Caco-2 (cell line): ENCODE results near the gene PIP4K2B. TPM values are rescaled to one million over a fixed set of nuclear protein-coding genes. Genes with fewer than 3 reads are reported as not detected.
"Not testable (repeated sequence)": the region's sequence is repeated elsewhere in the genome, so short reads cannot be mapped to it uniquely, and the experiment has no call there.

Experiments used
- BruUV-seq: library from RNA; stranded (reverse); fragments of 400-500 nt; replicated peaks from 2 replicates; lab custom pipeline; 2021; lab: Mats Ljungman, UMichigan
- CTCF ChIA-PET: fragments of 300-600 bp; sonication (Branson Sonifier 250); formaldehyde crosslinking; loops from one replicate; lab custom pipeline; 2022; ENCODE audit warnings: antibody characterized with exemption; lab: Charles Lee
- POLR2A ChIA-PET: fragments of 300-600 bp; sonication (Branson Sonifier 250); formaldehyde crosslinking; loops from one replicate; lab custom pipeline; 2022; ENCODE audit warnings: antibody characterized with exemption; lab: Charles Lee
- DNase-seq, 2 experiments: peaks; one replicate each; pipeline versions ENCODE4 v3.0.0 to v3.0.0-alpha.2; 2020 to 2022
- H3K27me3 ChIP-seq: replicated peaks from 2 replicates; pipeline ENCODE4 v1.6.0; 2011; ENCODE audit warnings: low read length; ENCODE audit not compliant: control insufficient read depth, insufficient read depth
- H3K36me3 ChIP-seq: 2 replicates; pipeline ENCODE4 v1.5.1; 2011; ENCODE audit warnings: low read length; ENCODE audit not compliant: control insufficient read depth, insufficient read depth
- H3K4me1 ChIP-seq: fragments of 250-450 bp; sonication (Bioruptor Pico); 2 replicates; pipeline ENCODE4 v1.5.1; 2020; ENCODE audit warnings: mild to moderate bottlenecking
- H3K4me3 ChIP-seq: 2 replicates; pipeline ENCODE4 v1.5.1; 2011; ENCODE audit warnings: low read depth, mild to moderate bottlenecking, control low read depth, low read length
- H3K9me3 ChIP-seq: fragments of 250-450 bp; sonication (Bioruptor Pico); 2 replicates; pipeline ENCODE4 v1.5.1; 2020; ENCODE audit warnings: mild to moderate bottlenecking, moderate library complexity
- H3K27ac Mint-ChIP-seq: one replicate; pipeline ENCODE4 v1.8.0; 2022; ENCODE audit warnings: mixed read lengths; ENCODE audit not compliant: unreplicated experiment
- H3K27me3 Mint-ChIP-seq: one replicate; pipeline ENCODE4 v1.8.0; 2022; ENCODE audit warnings: mixed read lengths; ENCODE audit not compliant: insufficient read depth, unreplicated experiment
- H3K36me3 Mint-ChIP-seq: one replicate; pipeline ENCODE4 v1.8.0; 2022; ENCODE audit warnings: mild to moderate bottlenecking, mixed read lengths; ENCODE audit not compliant: insufficient read depth, unreplicated experiment
- H3K4me1 Mint-ChIP-seq: one replicate; pipeline ENCODE4 v1.8.0; 2022; ENCODE audit warnings: low read depth, mixed read lengths; ENCODE audit not compliant: unreplicated experiment
- H3K4me3 Mint-ChIP-seq: one replicate; pipeline ENCODE4 v1.8.0; 2022; ENCODE audit warnings: mild to moderate bottlenecking, moderate library complexity, mixed read lengths; ENCODE audit not compliant: unreplicated experiment
- H3K9me3 Mint-ChIP-seq: one replicate; pipeline ENCODE4 v1.8.0; 2022; ENCODE audit warnings: mixed read lengths; ENCODE audit not compliant: unreplicated experiment
- intact Hi-C: fragments of 100-400 bp; cut with micrococcal nuclease; formaldehyde crosslinking; loops from one replicate; pipeline ENCODE4 v1.10.0; 2022; ENCODE audit not compliant: unreplicated experiment
- total RNA-seq: library from RNA; stranded (reverse); gene quantifications from 2 replicates; pipeline ENCODE4 v1.2.3, GENCODE V29; 2022
- TF ChIP-seq, protein P1 (sequence below), 2 experiments: fragments of 200-600 bp in 1 of 2; IDR thresholded peaks; 1 replicate in 1 of 2; 2 replicates in 1 of 2; pipeline versions ENCODE4 v1.5.1 to v1.8.0; 2011 to 2022; ENCODE audit warnings: antibody characterized with exemption in 1 of 2, control low read depth in 1 of 2, inconsistent platforms in 1 of 2, low read depth in 1 of 2, low read length in 1 of 2, mild to moderate bottlenecking in 1 of 2, moderate library complexity in 1 of 2; ENCODE audit not compliant: insufficient read depth in 1 of 2, severe bottlenecking in 1 of 2, unreplicated experiment in 1 of 2

The PIP4K2B gene
- total RNA-seq, 1 experiment from 2014 or later = 39.6 TPM

DNA sequence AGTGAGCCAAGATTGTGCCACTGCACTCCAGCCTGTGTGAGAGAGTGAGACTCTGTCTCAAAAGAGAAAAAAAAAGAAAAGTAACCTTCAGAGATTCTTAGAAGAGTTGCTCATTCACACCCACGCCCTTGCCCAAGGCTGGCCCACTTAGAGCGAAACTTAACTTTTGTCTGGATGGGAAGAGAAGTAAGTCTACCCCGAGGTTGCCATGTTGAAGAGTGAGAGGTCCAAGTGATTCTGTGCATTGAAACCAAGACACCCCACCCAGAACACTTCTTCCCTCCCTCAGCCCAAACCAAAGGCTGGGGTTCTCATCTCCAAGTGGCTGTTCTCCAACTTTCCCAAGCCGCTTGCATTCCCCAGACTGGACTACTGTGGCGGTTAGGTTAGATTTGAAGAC is 71.6 kb downstream of the PIP4K2B start:
- peaks cover under 1% of the 10 kb centered on the region; the same call in 1 of the 2 replicates for H3K36me3 ChIP-seq
- no peaks in the 10 kb centered on the region for H3K27me3 ChIP-seq
- H3K4me3 Mint-ChIP-seq = no peak overlapping the region
- H3K4me1 ChIP-seq = peaks cover 13% of the 10 kb centered on the region
- POLR2A ChIA-PET = interaction anchor here (0.9 kb wide), 1 partner anchor 9 kb away, joined by 3 read pairs; no protein-coding TSS in a partner anchor
- TF ChIP-seq, protein P1, sequence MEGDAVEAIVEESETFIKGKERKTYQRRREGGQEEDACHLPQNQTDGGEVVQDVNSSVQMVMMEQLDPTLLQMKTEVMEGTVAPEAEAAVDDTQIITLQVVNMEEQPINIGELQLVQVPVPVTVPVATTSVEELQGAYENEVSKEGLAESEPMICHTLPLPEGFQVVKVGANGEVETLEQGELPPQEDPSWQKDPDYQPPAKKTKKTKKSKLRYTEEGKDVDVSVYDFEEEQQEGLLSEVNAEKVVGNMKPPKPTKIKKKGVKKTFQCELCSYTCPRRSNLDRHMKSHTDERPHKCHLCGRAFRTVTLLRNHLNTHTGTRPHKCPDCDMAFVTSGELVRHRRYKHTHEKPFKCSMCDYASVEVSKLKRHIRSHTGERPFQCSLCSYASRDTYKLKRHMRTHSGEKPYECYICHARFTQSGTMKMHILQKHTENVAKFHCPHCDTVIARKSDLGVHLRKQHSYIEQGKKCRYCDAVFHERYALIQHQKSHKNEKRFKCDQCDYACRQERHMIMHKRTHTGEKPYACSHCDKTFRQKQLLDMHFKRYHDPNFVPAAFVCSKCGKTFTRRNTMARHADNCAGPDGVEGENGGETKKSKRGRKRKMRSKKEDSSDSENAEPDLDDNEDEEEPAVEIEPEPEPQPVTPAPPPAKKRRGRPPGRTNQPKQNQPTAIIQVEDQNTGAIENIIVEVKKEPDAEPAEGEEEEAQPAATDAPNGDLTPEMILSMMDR (IDR thresholded peaks at IDR 0.05; ENCODE audit: insufficient read depth in 1 of 2, low read depth in 1 of 2, low read length in 1 of 2, severe bottlenecking in 1 of 2, unreplicated experiment in 1 of 2) = no peak
- no TSS peak for BruUV-seq
- no peak overlapping the region for H3K4me3 ChIP-seq
- no peak for DNase-seq
- H3K27me3 Mint-ChIP-seq = no peaks in the 10 kb centered on the region
- peaks cover 28% of the 10 kb centered on the region for H3K36me3 Mint-ChIP-seq
- H3K9me3 ChIP-seq = no peaks in the 10 kb centered on the region
- no peak overlapping the region for H3K27ac Mint-ChIP-seq
- no peaks in the 10 kb centered on the region for H3K9me3 Mint-ChIP-seq
- peaks cover 15% of the 10 kb centered on the region for H3K4me1 Mint-ChIP-seq
- CTCF ChIA-PET = no interaction called here
- intact Hi-C loops = no loop called here

DNA sequence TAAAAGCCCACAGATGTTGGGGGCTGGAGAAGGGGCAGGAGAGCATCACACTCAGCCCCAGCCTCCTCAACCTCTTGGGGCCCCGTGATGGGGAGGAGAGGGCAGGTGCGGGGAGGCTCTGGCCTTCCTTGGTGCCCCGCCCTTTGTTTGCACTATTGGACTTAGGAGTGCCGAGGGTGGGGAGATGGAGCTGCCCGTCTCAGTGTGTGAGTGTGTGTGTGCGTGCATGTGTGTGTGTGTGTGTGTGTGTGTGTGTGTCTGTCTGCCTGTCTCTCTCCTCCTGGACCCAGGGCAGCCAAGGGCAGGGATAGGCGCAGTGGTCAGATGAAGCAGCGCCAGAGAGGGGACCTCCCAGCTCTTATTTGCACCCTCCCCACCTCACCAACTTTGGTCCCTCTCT is 73.2 kb downstream of the PIP4K2B start:
- intact Hi-C loops, CTCF ChIA-PET: not testable (repeated sequence)
- peak; percentile 67 to 82 for DNase-seq

DNA sequence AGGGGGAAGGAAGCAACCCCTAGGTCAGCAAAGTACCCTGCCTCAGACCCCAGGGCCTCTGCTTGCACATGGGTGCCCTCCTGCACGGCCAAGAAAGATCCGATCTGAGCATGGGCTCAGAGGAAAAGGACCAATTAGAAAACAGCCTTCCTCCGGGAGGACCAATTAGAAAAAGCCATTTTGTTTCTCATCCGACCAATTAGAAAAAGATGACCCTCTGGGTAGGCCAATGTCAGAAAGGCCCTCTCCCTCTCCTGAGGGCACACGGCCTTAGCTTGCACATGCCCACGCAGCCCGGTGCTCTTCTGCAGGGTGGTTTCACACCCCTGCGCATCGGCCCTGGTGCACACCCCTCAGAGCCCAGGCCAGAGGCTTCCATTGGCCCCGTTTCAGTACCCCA is 74.3 kb downstream of the PIP4K2B start:
- Histone ChIP-seq H3K9me3 (no peaks in the 10 kb centered on the region), H3K4me1 (peaks cover 6% of the 10 kb centered on the region; the same call in 1 of the 2 replicates), H3K36me3 (peaks cover 3% of the 10 kb centered on the region), H3K27me3 (no peaks in the 10 kb centered on the region), H3K4me3 (no peak overlapping the region)
- no peaks in the 10 kb centered on the region for H3K9me3 Mint-ChIP-seq
- TF ChIP-seq, protein P1 (IDR thresholded peaks at IDR 0.05; ENCODE audit: insufficient read depth in 1 of 2, low read depth in 1 of 2, low read length in 1 of 2, severe bottlenecking in 1 of 2, unreplicated experiment in 1 of 2) = no peak
- peaks cover 11% of the 10 kb centered on the region for H3K4me1 Mint-ChIP-seq
- no peak overlapping the region for H3K27ac Mint-ChIP-seq
- no peak overlapping the region for H3K4me3 Mint-ChIP-seq
- ChIA-PET POLR2A (no interaction called here), CTCF (no interaction called here)
- DNase-seq = no peak
- H3K36me3 Mint-ChIP-seq = peaks cover 11% of the 10 kb centered on the region
- intact Hi-C loops = no loop called here
- BruUV-seq = no TSS peak
- no peaks in the 10 kb centered on the region for H3K27me3 Mint-ChIP-seq

More for the DNA sequence above, 73.2 kb downstream of the PIP4K2B start:
- not testable (repeated sequence) for H3K4me3 ChIP-seq, H3K36me3 ChIP-seq, H3K4me1 Mint-ChIP-seq, H3K9me3 Mint-ChIP-seq, H3K9me3 ChIP-seq, H3K27me3 ChIP-seq, H3K4me3 Mint-ChIP-seq, H3K27me3 Mint-ChIP-seq, BruUV-seq
- POLR2A ChIA-PET = interaction anchor here (0.6 kb wide), 1 partner anchor 128 kb away, joined by 3 read pairs; no protein-coding TSS in a partner anchor
- peaks cover 11% of the 10 kb centered on the region for H3K4me1 ChIP-seq
- Mint-ChIP-seq H3K27ac (peak overlapping the region; percentile 78), H3K36me3 (peaks cover 12% of the 10 kb centered on the region)
